HepG2 (cell line): Measurements from ENCODE around the gene NOVA2. TPM values are rescaled to one million over a fixed set of nuclear protein-coding genes. Genes with fewer than 3 reads are reported as not detected.
A peak's percentile ranks its signal among the peaks of the same experiment; 100 is the strongest.

Experiments used
- BCL3 ChIP-seq: sonication (generic); formaldehyde crosslinking; IDR thresholded peaks from 2 replicates; pipeline ENCODE4 v1.5.1; 2020; ENCODE audit warnings: mild to moderate bottlenecking, missing genetic modification reagents, moderate library complexity
- BRF2 ChIP-seq: sonication (generic); formaldehyde crosslinking; IDR thresholded peaks from 2 replicates; pipeline ENCODE4 v1.8.1; 2022; ENCODE audit warnings: mild to moderate bottlenecking, missing genetic modification reagents
- IRX3 ChIP-seq: sonication (generic); formaldehyde crosslinking; IDR thresholded peaks from 2 replicates; pipeline ENCODE4 v1.8.1; 2023; ENCODE audit warnings: mild to moderate bottlenecking, low read depth, missing genetic modification reagents, borderline replicate concordance
- POLR2A ChIP-seq, 2 experiments: IDR thresholded peaks; 2 replicates each; pipeline ENCODE4 v1.6.1; 2011; ENCODE audit warnings: low read depth in 2 of 2, low read length in 2 of 2, mild to moderate bottlenecking in 1 of 2, moderate library complexity in 1 of 2; ENCODE audit not compliant: insufficient read depth in 1 of 2
- ZNF318 ChIP-seq: sonication (generic); formaldehyde crosslinking; IDR thresholded peaks from 2 replicates; pipeline ENCODE4 v1.4.0; 2020; ENCODE audit warnings: mild to moderate bottlenecking, missing genetic modification reagents
- ZNF468 ChIP-seq: sonication (generic); formaldehyde crosslinking; IDR thresholded peaks from 2 replicates; pipeline ENCODE4 v1.8.0; 2022; ENCODE audit warnings: mild to moderate bottlenecking, moderate library complexity, missing genetic modification reagents
- ZNF607 ChIP-seq: sonication (generic); formaldehyde crosslinking; IDR thresholded peaks from 2 replicates; pipeline ENCODE4 v1.5.1; 2020; ENCODE audit warnings: missing genetic modification reagents, mild to moderate bottlenecking, borderline replicate concordance
- ZNF790 ChIP-seq: sonication (generic); formaldehyde crosslinking; IDR thresholded peaks from 2 replicates; pipeline ENCODE4 v1.8.0; 2022; ENCODE audit warnings: missing genetic modification reagents, mild to moderate bottlenecking, borderline replicate concordance
- ZNF850 ChIP-seq: sonication (generic); formaldehyde crosslinking; conservative IDR thresholded peaks from 2 replicates; pipeline ENCODE4 v1.9.0; 2021; ENCODE audit warnings: mild to moderate bottlenecking, missing genetic modification reagents
- polyA plus RNA-seq, 8 experiments: library from polyadenylated mRNA; depleted of rRNA in 3 of 8; stranded (reverse) in 7 of 8; unstranded in 1 of 8; fragments of >200 nt; fragmentation: Illumina TruSeq in 4 of 8; extraction: Trizol in 4 of 8; gene quantifications; 2 replicates each; pipeline versions ENCODE4 v1.2.1 to v1.2.3, GENCODE V29; 2011 to 2016; ENCODE audit warnings: low read depth in 4 of 8, missing spikeins in 1 of 8, mixed read lengths in 1 of 8; ENCODE audit not compliant: insufficient read depth in 1 of 8
- total RNA-seq, 5 experiments: library from RNA; depleted of rRNA; stranded (reverse); fragments of >200 nt; fragmentation: Illumina TruSeq; extraction: Trizol; gene quantifications; 2 replicates each; pipeline ENCODE4 v1.2.3, GENCODE V29; 2016; ENCODE audit warnings: low read depth in 1 of 5

NOVA2 gene
- total and polyA plus RNA-seq, 2 of the 13 experiments (the other 11 are each of a cell fraction or from before 2014, with no cell fraction given) = not detected

DNA sequence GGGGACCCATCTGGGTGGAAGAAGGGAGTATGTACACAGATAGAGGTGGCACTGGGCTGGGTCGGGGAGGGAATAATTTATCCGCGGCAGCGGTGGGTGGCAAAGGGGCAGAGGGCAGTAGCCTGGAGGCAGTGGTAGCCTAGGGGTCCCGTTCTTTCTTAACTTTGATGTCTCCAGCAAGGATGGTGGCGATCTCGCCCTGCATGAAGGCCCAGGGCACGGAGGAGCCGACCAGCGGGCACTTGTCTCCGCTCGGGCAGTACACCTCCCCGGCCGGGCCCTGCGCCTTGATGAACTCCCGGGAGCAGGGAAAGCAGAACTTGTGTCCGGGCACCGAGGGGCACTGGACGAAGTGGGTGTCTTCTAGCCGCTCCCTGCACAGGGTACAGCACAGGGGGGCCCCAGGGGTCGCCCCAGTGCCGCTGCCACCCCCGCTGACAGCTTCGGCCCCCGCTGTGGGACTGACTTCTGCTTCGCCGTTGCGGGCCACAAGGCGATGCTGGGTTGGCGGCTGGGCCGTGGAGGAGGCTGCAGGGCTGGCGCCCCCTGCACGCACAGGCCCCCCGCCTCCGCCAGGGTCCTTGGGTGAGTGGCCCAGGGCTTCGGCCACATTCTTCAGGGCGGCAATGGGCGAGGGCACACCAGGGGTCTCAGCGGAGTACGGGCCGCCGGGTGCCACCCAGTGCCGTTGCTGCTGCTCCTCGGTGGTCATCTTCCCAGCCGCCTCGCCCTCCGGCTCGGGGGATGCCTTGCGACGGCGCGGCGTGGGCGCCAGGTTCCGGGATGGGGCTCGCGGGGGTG, 89.6 kb downstream of the NOVA2 start (continued):
- TF ChIP-seq ZNF468 (CRISPR knock-in tag) = no peak
- TF ChIP-seq BRF2 (CRISPR knock-in tag) = 0 out of 2 replicates have a peak, but pooled peaks have one; percentile 9
- peak; percentile 44; the same call in 1 of the 2 replicates for TF ChIP-seq ZNF318 (CRISPR knock-in tag)
- peak in 1 of 2 experiments; percentile 20; a peak in 1 of 4 replicates for TF ChIP-seq POLR2A (IDR thresholded peaks at IDR 0.05; ENCODE audit: insufficient read depth in 1 of 2, low read depth in 2 of 2, low read length in 2 of 2)
- no peak for TF ChIP-seq ZNF607 (CRISPR knock-in tag)
- TF ChIP-seq BCL3 (CRISPR knock-in tag) = 0 out of 2 replicates have a peak, but pooled peaks have one; percentile 29
- peak; percentile 59; the same call in 1 of the 2 replicates for TF ChIP-seq ZNF850
- TF ChIP-seq ZNF790 (CRISPR knock-in tag) = 0 out of 2 replicates have a peak, but pooled peaks have one; percentile 33
- 0 out of 2 replicates have a peak, but pooled peaks have one; percentile 18 for TF ChIP-seq IRX3
